H1 (cell line): ENCODE measurements around the gene SCAPER. TPM values are rescaled to one million over a fixed set of nuclear protein-coding genes. Genes with fewer than 3 reads are reported as not detected.

Experiments used
- CTCF ChIA-PET: fragments of 300-600 bp; sonication (Branson Sonifier 250); formaldehyde crosslinking; loops from one replicate; lab custom pipeline; 2021; ENCODE audit not compliant: partially characterized antibody; lab: Charles Lee
- POLR2A ChIA-PET: fragments of 300-600 bp; sonication (Branson Sonifier 250); formaldehyde crosslinking; loops from one replicate; lab custom pipeline; 2021; ENCODE audit warnings: inconsistent platforms; ENCODE audit not compliant: partially characterized antibody; lab: Charles Lee
- DNase-seq, 2 experiments: peaks; one replicate each; pipeline versions ENCODE4 v3.0.0 to v3.0.0-alpha.2; 2010 to 2022; ENCODE audit warnings: low spot score in 2 of 2, low read depth in 1 of 2, mixed read lengths in 1 of 2
- FAIRE-seq: peaks from 2 replicates; lab custom pipeline; 2011; peaks lifted over from hg19 to GRCh38; lab: Jason Lieb, UNC
- H2AFZ ChIP-seq: 2 replicates; pipeline ENCODE4 v1.8.1; 2012; ENCODE audit warnings: low read length, inconsistent platforms
- H2AK5ac ChIP-seq: 2 replicates; pipeline ENCODE4 v1.6.1; 2013; ENCODE audit warnings: low read depth, low read length
- H2BK120ac ChIP-seq: replicated peaks from 2 replicates; pipeline ENCODE3; 2013; ENCODE audit warnings: low read depth, low read length, inconsistent platforms
- H2BK12ac ChIP-seq: 2 replicates; pipeline ENCODE4 v1.6.1; 2013; ENCODE audit warnings: low read depth, low read length
- H2BK15ac ChIP-seq: 2 replicates; pipeline ENCODE4 v1.6.1; 2013; ENCODE audit warnings: low read length
- H2BK20ac ChIP-seq: 2 replicates; pipeline ENCODE4 v1.6.1; 2013; ENCODE audit warnings: low read length
- H2BK5ac ChIP-seq: 2 replicates; pipeline ENCODE4 v1.6.1; 2013; ENCODE audit warnings: low read depth, low read length
- H3K14ac ChIP-seq: 2 replicates; pipeline ENCODE4 v1.6.1; 2013; ENCODE audit warnings: inconsistent platforms; ENCODE audit not compliant: insufficient read length
- H3K18ac ChIP-seq: 2 replicates; pipeline ENCODE4 v1.6.1; 2013; ENCODE audit warnings: low read length; ENCODE audit errors: extremely low read depth
- H3K23ac ChIP-seq: 2 replicates; pipeline ENCODE4 v1.6.1; 2013; ENCODE audit warnings: inconsistent platforms; ENCODE audit not compliant: insufficient read length
- H3K23me2 ChIP-seq: 2 replicates; pipeline ENCODE4 v1.6.1; 2013; ENCODE audit warnings: low read depth, low read length
- H3K27ac ChIP-seq: 2 replicates; pipeline ENCODE4 v1.6.1; 2011; ENCODE audit warnings: low read depth, low read length, inconsistent platforms
- H3K27me3 ChIP-seq, 4 experiments: replicated peaks in 1 of 4; 1 replicate in 1 of 4; 2 replicates in 3 of 4; pipeline versions ENCODE4 v1.6.1 to v1.8.1; 2011 to 2013; ENCODE audit warnings: low read length in 3 of 4, mild to moderate bottlenecking in 3 of 4, inconsistent platforms in 2 of 4, mixed read lengths in 2 of 4, moderate library complexity in 1 of 4; ENCODE audit not compliant: control insufficient read depth in 3 of 4, insufficient read depth in 3 of 4; ENCODE audit errors: extremely low read depth in 1 of 4
- H3K36me3 ChIP-seq, 4 experiments: 2 replicates each; pipeline versions ENCODE4 v1.6.1 to v1.8.1; 2011 to 2013; ENCODE audit warnings: mild to moderate bottlenecking in 4 of 4, low read length in 3 of 4, moderate library complexity in 2 of 4, control low read depth in 1 of 4, inconsistent platforms in 1 of 4; ENCODE audit not compliant: insufficient read depth in 4 of 4, control insufficient read depth in 2 of 4
- H3K4ac ChIP-seq: replicated peaks from 2 replicates; pipeline ENCODE3; 2013; ENCODE audit warnings: low read length, low read depth, mixed read lengths, inconsistent platforms; ENCODE audit not compliant: insufficient read length
- H3K4me1 ChIP-seq, 4 experiments: replicated peaks in 1 of 4; 1 replicate in 1 of 4; 2 replicates in 3 of 4; pipeline versions ENCODE4 v1.6.1 to v1.8.1; 2011 to 2013; ENCODE audit warnings: low read length in 3 of 4, inconsistent platforms in 2 of 4, mixed read lengths in 1 of 4; ENCODE audit not compliant: insufficient read depth in 4 of 4, control insufficient read depth in 3 of 4
- H3K4me2 ChIP-seq, 2 experiments: 2 replicates each; pipeline versions ENCODE4 v1.6.1 to v1.8.1; 2011 to 2013; ENCODE audit warnings: low read depth in 2 of 2, low read length in 2 of 2, control low read depth in 1 of 2, inconsistent platforms in 1 of 2, mild to moderate bottlenecking in 1 of 2; ENCODE audit not compliant: insufficient read depth in 1 of 2
- H3K4me3 ChIP-seq, 4 experiments: fragments of 200-600, 300-600 bp in 1 of 4; sonication (generic), shearing (Covaris generic), sonication (Bioruptor Twin) in 1 of 4; 2 replicates each; pipeline versions ENCODE4 v1.5.1 to v1.8.1; 2011 to 2016; ENCODE audit warnings: low read length in 4 of 4, low read depth in 3 of 4, control low read depth in 2 of 4, inconsistent platforms in 2 of 4, mild to moderate bottlenecking in 2 of 4, mixed read lengths in 1 of 4, moderate library complexity in 1 of 4; ENCODE audit not compliant: insufficient read depth in 2 of 4; ENCODE audit errors: extremely low read depth in 1 of 4
- H3K56ac ChIP-seq: replicated peaks from 2 replicates; pipeline ENCODE3; 2013; ENCODE audit warnings: low read depth, mild to moderate bottlenecking, mixed read lengths, low read length, inconsistent platforms; ENCODE audit not compliant: insufficient read length
- H3K79me1 ChIP-seq: 2 replicates; pipeline ENCODE4 v1.6.1; 2013; ENCODE audit warnings: low read depth, low read length, control low read depth
- H3K79me2 ChIP-seq, 2 experiments: 2 replicates each; pipeline versions ENCODE4 v1.6.1 to v1.8.1; 2012 to 2013; ENCODE audit warnings: low read length in 2 of 2, mild to moderate bottlenecking in 2 of 2, inconsistent platforms in 1 of 2; ENCODE audit not compliant: insufficient read depth in 2 of 2, control insufficient read depth in 1 of 2
- H3K9ac ChIP-seq, 4 experiments: replicated peaks in 1 of 4; 1 replicate in 1 of 4; 2 replicates in 3 of 4; pipeline versions ENCODE4 v1.6.1 to v1.8.1; 2011 to 2013; ENCODE audit warnings: low read depth in 3 of 4, low read length in 3 of 4, control low read depth in 2 of 4, mild to moderate bottlenecking in 2 of 4, moderate library complexity in 2 of 4, inconsistent platforms in 1 of 4; ENCODE audit errors: extremely low read depth in 1 of 4
- H3K9me3 ChIP-seq, 2 experiments: 2 replicates each; pipeline versions ENCODE4 v1.6.1 to v1.8.1; 2012 to 2013; ENCODE audit warnings: mild to moderate bottlenecking in 2 of 2, moderate library complexity in 2 of 2, control low read depth in 1 of 2, inconsistent platforms in 1 of 2, low read depth in 1 of 2, low read length in 1 of 2, mixed read lengths in 1 of 2; ENCODE audit not compliant: insufficient read depth in 2 of 2
- H4K20me1 ChIP-seq, 2 experiments: replicated peaks in 1 of 2; 2 replicates each; pipeline versions ENCODE3 to v1.8.1; 2011 to 2013; ENCODE audit warnings: inconsistent platforms in 2 of 2, low read length in 2 of 2, mild to moderate bottlenecking in 1 of 2; ENCODE audit not compliant: insufficient read depth in 2 of 2, control insufficient read depth in 1 of 2
- H4K5ac ChIP-seq: 2 replicates; pipeline ENCODE4 v1.6.1; 2013; ENCODE audit warnings: low read length, low read depth, mixed read lengths, inconsistent platforms; ENCODE audit not compliant: insufficient read length
- H4K8ac ChIP-seq: 2 replicates; pipeline ENCODE4 v1.8.0; 2013; ENCODE audit warnings: mild to moderate bottlenecking, moderate library complexity, low read length, inconsistent platforms; ENCODE audit not compliant: insufficient read depth; ENCODE audit errors: extremely low read depth
- H4K91ac ChIP-seq: replicated peaks from 2 replicates; pipeline ENCODE3; 2013; ENCODE audit warnings: low read length, mixed read lengths, inconsistent platforms; ENCODE audit not compliant: insufficient read length
- EGR1 ChIP-seq: IDR thresholded peaks from 2 replicates; pipeline ENCODE4 v1.6.1; 2011; ENCODE audit warnings: low read depth, low read length, borderline replicate concordance
- EP300 ChIP-seq, 2 experiments: IDR thresholded peaks; 1 replicate in 1 of 2; 2 replicates in 1 of 2; pipeline ENCODE4 v1.6.1; 2011 to 2012; ENCODE audit warnings: low read depth in 2 of 2, low read length in 2 of 2, mild to moderate bottlenecking in 2 of 2, borderline replicate concordance in 1 of 2, inconsistent platforms in 1 of 2, moderate library complexity in 1 of 2
- JUND ChIP-seq: IDR thresholded peaks from 2 replicates; pipeline ENCODE4 v1.6.1; 2011; ENCODE audit warnings: mild to moderate bottlenecking, improper control_type of control experiment, low read length
- NRF1 ChIP-seq: IDR thresholded peaks from 2 replicates; pipeline ENCODE4 v1.6.1; 2011; ENCODE audit warnings: mild to moderate bottlenecking, low read depth, low read length, improper control_type of control experiment
- POLR2A ChIP-seq, 2 experiments: IDR thresholded peaks; 1 replicate in 1 of 2; 2 replicates in 1 of 2; pipeline ENCODE4 v1.6.1; 2011; ENCODE audit warnings: low read depth in 2 of 2, low read length in 2 of 2, mild to moderate bottlenecking in 2 of 2; ENCODE audit errors: control extremely low read depth in 1 of 2
- RFX5 ChIP-seq: IDR thresholded peaks from 2 replicates; pipeline ENCODE4 v1.6.1; 2011; ENCODE audit warnings: low read depth, low read length, improper control_type of control experiment, borderline replicate concordance
- SIN3A ChIP-seq, 2 experiments: IDR thresholded peaks in 1 of 2; conservative IDR thresholded peaks in 1 of 2; 2 replicates each; pipeline ENCODE4 v1.6.1; 2011 to 2012; ENCODE audit warnings: low read length in 2 of 2, improper control_type of control experiment in 1 of 2, low read depth in 1 of 2, mild to moderate bottlenecking in 1 of 2
- TBP ChIP-seq: IDR thresholded peaks from 2 replicates; pipeline ENCODE4 v1.6.1; 2011; ENCODE audit warnings: low read depth, low read length, improper control_type of control experiment
- TEAD4 ChIP-seq: IDR thresholded peaks from 2 replicates; pipeline ENCODE4 v1.6.1; 2012; ENCODE audit warnings: low read depth, low read length, inconsistent platforms, mixed read lengths
- WGBS, 2 experiments: shearing (Covaris generic) in 1 of 2; methylation state at CpG; one replicate each; pipeline versions ENCODE4 v1.1.6 to v1.1.7; 2013 to 2015; ENCODE audit warnings: low lambda C conversion rate in 2 of 2, mixed read lengths in 2 of 2, inconsistent platforms in 1 of 2, low coverage in 1 of 2, missing lambda C conversion rate in 1 of 2; ENCODE audit not compliant: insufficient replicate concordance in 2 of 2, insufficient coverage in 1 of 2, insufficient read length in 1 of 2; ENCODE audit errors: extremely low coverage in 1 of 2, missing lambda C conversion rate in 1 of 2; 5-methylcytosine and 5-hydroxymethylcytosine counted together
- polyA plus RNA-seq, 7 experiments: library from polyadenylated mRNA; depleted of rRNA in 3 of 7; stranded (reverse) in 5 of 7; unstranded in 2 of 7; fragments of >200 nt in 5 of 7; fragments of 200-250 nt in 2 of 7; gene quantifications; 1 replicate in 5 of 7; 2 replicates in 1 of 7; 4 replicates in 1 of 7; pipeline versions ENCODE4 v1.2.1 to v1.2.3, GENCODE V29; 2011 to 2013; ENCODE audit warnings: missing spikeins in 2 of 7, mixed read lengths in 2 of 7
- total RNA-seq: library from RNA; stranded (reverse); fragmentation: NEBNext Ultra II Directional; extraction: Animal tissue kit (Norgen Biotek cat#: 25700); gene quantifications from 2 replicates; pipeline ENCODE4 v1.2.1, GENCODE V29; 2021
- TF ChIP-seq, protein P1 (sequence below): IDR thresholded peaks from 2 replicates; pipeline ENCODE4 v1.6.1; 2011; ENCODE audit warnings: low read depth, mild to moderate bottlenecking, low read length; ENCODE audit not compliant: insufficient read depth
- TF ChIP-seq, protein P2 (sequence below): IDR thresholded peaks from 2 replicates; pipeline ENCODE4 v1.6.1; 2012; ENCODE audit warnings: low read length, inconsistent platforms

The SCAPER gene
- total and polyA plus RNA-seq, 2 of the 8 experiments (the other 6 are each of a cell fraction or from before 2014, with no cell fraction given), result 1.6 to 6.8 TPM

DNA sequence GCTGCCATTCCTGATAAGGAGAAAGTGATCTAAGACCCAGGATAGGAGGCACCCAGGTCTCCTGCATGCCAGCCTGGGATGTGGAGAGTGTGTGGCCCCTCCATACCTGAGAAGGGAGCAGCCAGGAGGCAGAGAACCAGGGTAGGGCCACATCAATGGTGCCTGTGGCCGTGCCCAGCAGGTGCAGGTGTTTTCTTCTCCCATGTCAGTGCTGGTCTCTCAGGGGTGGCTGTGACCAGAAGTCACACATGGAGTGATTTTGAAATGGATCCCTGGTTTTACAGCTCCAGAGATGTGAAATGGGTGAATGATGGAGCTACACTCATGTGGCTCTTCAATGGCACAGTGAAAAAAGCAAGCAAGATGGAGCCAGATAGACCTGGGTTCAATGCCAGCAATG, 571.8 kb downstream of the SCAPER start:
- Histone ChIP-seq H3K36me3 (peaks cover 0 to 9% (median 0%) of the 10 kb centered on the region in 4 experiments; a peak in 1 of 8 replicates), H4K5ac (no peak overlapping the region), H2AFZ (no peak overlapping the region), H3K56ac (no peak overlapping the region), H3K4ac (no peak overlapping the region), H2AK5ac (no peak overlapping the region), H3K4me1 (peaks cover 0 to 16% (median 7%) of the 10 kb centered on the region in 4 experiments; a peak in 6 of 7 replicates), H3K27ac (no peak overlapping the region), H3K18ac (no peak overlapping the region), H3K27me3 (peaks cover 12 to 44% (median 35%) of the 10 kb centered on the region in 4 experiments), H3K9ac (no peak overlapping the region), H3K79me1 (no peaks in the 10 kb centered on the region), H3K4me2 (no peak overlapping the region), H4K8ac (no peak overlapping the region), H3K79me2 (no peaks in the 10 kb centered on the region), H2BK5ac (no peak overlapping the region), H2BK12ac (peak overlapping the region; percentile 55; the same call in 1 of the 2 replicates), H3K9me3 (no peaks in the 10 kb centered on the region; a peak in 1 of 4 replicates), H3K23ac (no peak overlapping the region), H2BK20ac (no peak overlapping the region), H4K20me1 (peaks cover 2 to 7% of the 10 kb centered on the region in 2 experiments), H3K23me2 (peaks cover 6% of the 10 kb centered on the region; the same call in 1 of the 2 replicates), H2BK15ac (no peak overlapping the region), H2BK120ac (no peak overlapping the region), H3K14ac (no peak overlapping the region), H4K91ac (no peak overlapping the region), H3K4me3 (no peak overlapping the region)
- WGBS, 2 experiments, result 78% methylated on average over 1 of the region's 1 CpG; no CpG with 5 or more reads in 1 of the 2 experiments
- POLR2A ChIA-PET, result interaction anchor here (2.9 kb wide), 1 partner anchor 22 kb away, joined by 11 read pairs; the partner anchor contains the start of gene ETFA
- DNase-seq (no peak), FAIRE-seq (no peak)
- CTCF ChIA-PET, result interaction anchor here (0.7 to 9.2 kb wide), 20 partner anchors 9 to 460 kb away, joined by 3 to 130 read pairs (median 6); no protein-coding TSS in a partner anchor
- TF ChIP-seq EP300 (IDR thresholded peaks at IDR 0.05; ENCODE audit: borderline replicate concordance in 1 of 2, low read depth in 2 of 2, low read length in 2 of 2) (no peak), POLR2A (IDR thresholded peaks at IDR 0.05; ENCODE audit: control extremely low read depth in 1 of 2, low read depth in 2 of 2, low read length in 2 of 2) (no peak), TBP (no peak), NRF1 (no peak), RFX5 (no peak), JUND (no peak), EGR1 (no peak), TEAD4 (no peak), SIN3A (conservative IDR thresholded peaks at IDR 0.05 in 1 of 2, IDR thresholded peaks at IDR 0.05 in 1 of 2; ENCODE audit: low read depth in 1 of 2, low read length in 2 of 2) (no peak)
- TF ChIP-seq, protein P1, sequence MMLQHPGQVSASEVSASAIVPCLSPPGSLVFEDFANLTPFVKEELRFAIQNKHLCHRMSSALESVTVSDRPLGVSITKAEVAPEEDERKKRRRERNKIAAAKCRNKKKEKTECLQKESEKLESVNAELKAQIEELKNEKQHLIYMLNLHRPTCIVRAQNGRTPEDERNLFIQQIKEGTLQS, result no peak
- TF ChIP-seq, protein P2, sequence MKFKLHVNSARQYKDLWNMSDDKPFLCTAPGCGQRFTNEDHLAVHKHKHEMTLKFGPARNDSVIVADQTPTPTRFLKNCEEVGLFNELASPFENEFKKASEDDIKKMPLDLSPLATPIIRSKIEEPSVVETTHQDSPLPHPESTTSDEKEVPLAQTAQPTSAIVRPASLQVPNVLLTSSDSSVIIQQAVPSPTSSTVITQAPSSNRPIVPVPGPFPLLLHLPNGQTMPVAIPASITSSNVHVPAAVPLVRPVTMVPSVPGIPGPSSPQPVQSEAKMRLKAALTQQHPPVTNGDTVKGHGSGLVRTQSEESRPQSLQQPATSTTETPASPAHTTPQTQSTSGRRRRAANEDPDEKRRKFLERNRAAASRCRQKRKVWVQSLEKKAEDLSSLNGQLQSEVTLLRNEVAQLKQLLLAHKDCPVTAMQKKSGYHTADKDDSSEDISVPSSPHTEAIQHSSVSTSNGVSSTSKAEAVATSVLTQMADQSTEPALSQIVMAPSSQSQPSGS, result no peak
